HG03558 (cell line): ENCODE measurements around the gene ZNRF1.

Experiments
- ATAC-seq: cut with Tn5 transposase; IDR thresholded peaks from one replicate; pipeline ENCODE4 v1.9.1; 2021; ENCODE audit warnings: moderate number of reproducible peaks; ENCODE audit not compliant: unreplicated experiment; ENCODE audit errors: extremely low read depth

The ZNRF1 gene

DNA sequence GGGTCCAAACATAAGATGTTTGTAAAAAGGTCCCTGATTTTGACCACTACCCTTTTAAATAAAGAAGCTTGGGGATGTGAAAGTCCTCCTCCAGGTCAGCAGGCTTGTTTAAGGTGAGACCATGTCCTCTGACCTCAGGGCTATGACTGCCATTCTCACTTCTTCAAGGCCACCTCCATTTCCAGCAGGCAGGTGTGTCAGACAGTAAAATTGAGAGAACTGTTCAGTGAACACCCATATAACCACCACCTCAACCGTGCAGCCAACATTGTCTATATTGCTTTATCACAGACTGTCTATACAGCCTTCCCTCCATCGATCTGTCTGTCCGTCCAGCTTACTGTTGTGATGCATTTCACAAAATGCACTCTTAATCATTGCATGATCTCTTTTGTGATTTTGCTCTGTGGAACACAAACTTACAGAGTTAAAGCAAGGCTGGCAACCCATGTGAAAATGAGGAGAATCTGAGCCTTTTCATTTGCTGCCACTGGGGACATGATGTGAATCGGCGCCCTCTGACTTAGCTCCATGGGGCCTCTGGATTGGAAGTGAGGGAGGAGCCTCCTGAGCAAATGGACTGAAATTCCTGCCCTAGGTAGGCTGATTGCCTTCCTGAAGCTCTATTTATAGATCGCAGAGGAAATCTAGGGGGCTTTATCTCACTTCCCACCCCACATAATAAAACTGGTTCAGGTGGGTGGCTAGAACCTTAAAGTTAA lies 53.8 kb downstream of the ZNRF1 start:
- ATAC-seq = no peak

DNA sequence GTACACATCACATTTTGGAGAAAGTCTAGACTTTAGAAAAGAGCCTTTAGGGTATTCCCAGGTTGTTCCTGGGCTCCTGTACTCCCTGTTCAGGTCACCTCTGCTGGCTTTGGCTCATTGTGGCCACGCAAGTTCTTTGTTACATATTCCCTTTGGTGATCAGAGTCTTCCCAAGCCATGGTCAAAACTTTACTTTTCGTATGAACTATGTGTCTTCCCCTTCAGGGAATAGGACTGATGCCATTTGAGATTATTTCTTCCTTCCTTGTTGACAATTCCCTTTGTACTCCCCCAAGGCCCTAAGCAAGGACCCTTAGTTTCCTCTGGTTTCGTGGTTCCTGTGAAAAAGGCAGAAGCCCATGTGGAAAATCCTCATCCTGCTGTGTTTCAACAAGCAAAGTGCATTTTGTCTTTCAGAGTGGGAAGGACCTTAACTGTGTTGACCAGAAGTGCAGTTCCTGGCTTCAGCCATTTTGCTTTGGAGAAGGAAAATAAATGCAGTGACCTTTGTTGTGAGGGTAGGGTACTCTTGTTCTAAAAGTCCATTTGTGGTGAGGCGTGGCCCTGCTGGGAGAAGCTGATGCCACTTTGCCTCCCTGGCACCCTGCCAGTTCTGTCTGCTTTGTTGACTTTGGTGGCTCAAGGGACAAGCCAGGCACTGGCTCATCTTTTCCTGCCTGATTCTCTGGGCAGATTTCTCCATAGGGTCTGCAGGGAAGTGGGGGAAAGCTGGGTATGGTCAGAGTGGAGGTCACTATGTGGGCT lies 55.1 kb downstream of the ZNRF1 start:
- ATAC-seq = no peak

DNA sequence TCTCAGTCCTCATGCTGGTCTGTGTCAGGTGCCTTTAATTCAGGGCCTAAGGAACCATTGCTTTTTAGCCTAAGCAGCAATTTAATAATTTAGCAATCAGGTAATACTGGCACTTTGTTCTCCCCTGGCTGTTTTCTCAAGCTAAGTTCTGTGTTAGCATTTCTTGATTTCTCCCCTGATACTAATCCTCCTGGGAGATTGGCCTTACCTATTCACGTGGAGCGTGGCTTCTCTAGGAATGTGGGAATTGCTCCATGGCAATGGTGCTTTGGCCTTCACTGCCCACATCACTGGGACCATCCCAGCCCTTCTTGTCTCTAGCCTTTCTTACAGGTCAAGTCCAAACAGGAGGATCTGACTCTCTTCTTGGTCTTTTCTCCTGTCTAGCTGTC lies 55.7 kb downstream of the ZNRF1 start:
- ATAC-seq = no peak

DNA sequence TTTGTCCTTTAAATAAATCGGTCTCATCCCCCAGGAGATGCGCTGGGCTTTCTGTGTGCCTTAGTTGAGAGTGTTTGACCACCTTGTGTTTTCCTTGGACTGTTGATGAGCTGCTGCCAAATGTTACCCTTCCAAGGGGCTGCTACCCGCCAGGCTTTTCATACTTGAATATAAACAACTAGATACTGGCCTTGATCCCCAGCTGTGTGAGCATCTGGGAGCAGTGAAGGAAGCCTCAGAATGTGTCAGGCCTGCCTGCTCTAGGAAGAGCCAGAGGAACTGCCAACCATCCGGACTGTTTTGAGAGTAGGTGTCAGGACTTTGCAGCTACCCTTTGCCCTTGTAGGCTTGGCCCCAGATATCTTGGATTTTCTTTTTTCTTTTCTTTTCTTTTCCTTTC lies 60.0 kb downstream of the ZNRF1 start:
- ATAC-seq = no peak

DNA sequence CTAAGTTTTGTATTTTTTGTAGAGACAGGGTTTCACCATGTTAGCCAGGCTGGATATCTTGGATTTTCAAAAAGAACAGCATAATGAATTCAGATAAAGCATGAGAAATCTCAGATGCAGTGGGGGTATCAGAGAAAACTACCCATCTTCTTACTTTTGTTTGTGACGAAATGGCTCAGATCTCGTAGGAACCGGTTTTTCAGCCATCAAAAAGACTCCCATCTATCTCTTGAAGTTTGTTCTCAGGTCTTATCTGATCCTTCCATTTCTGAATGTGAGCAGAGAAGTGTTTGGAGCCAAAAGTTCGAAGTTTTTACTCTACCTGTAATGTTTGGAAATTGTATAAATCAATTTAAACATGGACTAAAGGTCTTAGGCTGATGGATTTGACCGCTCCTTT lies 60.6 kb downstream of the ZNRF1 start:
- no peak for ATAC-seq

DNA sequence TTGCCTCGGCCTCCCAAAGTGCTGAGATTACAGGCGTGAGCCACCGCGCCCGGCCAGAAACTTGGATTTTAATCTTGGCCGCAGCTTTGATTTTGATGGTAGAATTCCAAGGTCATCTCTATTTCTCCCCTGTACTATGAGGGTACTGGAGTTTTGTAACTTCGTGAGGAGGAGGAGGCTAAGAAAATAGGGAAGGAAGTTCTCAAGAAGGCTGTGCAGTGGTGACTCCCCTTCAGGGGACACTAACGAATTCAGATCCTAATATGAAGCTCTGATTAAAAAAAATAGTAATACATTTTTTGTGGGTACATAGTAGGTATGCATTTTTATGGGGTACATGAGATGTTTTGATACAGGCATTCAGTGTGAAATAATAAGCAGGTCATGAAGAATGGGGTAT lies 61.9 kb downstream of the ZNRF1 start:
- ATAC-seq = no peak

DNA sequence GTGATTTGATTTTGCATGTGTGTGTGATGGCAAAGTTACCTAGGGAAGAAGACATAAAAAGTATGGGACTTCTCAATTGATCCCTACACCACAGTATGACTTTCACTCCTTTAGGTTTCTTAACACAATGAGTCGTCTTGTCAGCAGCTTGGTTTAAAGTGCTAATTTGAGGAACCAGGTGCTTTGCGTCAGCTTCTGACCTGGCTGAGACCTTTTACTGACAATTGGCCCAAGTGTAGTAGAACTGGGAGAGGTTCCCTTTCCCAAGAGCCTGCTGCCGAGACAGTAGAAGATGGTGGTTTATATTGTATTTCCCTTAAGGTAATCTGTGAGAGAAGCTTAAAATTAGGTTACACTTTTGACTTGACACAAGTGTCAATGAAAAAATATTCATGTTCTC lies 62.8 kb downstream of the ZNRF1 start:
- ATAC-seq = no peak

DNA sequence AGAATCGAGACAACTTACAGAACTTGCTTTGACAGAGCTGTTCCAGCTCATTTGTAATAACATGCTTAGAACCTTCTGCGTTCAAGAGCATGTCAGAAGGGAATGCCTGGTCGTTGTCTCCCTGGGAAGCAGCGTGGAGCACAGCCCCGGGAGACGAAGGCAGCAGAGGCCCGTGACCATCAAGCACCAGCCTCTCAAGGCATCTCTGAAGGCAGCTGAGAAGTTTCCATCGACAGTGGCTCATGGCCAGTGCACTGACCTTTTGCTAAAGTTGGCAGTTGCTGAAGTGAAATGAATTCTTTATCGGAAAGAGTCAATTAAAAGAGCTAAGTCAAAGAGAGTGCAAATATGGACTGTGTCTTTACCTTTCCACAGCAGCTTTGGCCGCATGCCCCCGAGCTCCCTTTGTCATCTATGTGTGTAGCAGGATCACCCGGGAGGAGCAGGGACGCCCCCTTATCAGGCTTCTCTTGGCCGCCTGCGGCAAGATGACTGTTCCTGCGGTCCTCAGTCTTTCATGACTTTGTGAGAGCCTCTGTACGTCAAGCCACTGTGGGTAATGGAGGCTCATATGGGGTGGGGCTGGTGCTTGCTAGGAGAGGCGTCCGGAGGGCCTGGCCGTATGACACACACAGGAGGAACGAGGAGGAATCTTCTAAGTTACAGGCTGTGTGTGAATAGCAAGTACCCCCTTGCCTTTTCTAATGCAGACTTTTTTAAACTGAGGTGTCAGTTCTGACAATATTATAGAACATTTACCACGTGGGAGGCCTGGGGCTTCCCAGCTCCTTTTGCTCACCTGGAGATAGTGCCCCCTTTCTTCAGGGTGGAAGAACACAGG lies 63.5 kb downstream of the ZNRF1 start:
- no peak for ATAC-seq

DNA sequence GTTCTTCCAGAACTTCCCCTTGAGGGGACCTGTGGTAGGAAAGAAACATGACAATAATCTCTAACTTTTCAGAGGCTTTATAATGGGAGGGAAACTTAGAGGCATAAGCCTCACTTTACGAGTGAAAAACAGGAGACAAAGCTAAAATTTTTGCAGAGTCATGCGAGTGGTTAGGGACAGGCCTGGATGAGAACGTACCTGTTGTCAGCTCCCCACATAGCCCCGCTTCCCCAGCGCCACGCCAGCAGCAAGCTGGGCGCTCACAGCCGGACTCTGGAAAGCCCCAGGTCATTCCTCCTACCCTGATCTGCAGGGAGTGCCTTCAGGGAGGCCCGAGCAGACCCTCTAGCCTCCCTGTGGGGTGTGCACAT lies 64.1 kb downstream of the ZNRF1 start:
- no peak for ATAC-seq

DNA sequence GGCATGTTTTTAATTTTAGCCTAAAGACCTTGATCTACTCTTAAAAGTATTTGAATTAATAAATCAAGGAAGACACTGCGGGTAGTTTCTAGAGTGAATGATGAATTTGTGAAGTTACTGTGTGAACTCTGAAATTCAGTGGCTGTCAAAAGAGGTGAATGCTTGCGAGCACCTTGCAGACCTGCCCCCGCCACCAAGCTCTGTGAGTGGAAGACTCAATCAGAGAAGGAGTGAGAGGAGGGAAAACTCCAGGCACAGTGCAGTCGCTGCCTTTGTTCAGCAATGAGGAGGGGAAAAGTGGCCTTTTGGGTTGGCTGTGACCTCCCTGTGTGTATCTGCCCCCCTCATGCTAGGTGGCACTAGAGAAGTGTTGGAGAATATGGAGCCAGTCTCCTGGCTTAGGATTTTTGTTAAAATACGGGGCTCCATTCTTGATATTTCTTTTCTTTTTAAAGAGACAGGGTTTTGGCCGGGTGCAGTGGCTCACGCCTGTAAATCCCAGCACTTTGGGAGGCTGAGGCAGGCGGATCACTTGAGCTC lies 64.8 kb downstream of the ZNRF1 start:
- ATAC-seq = no peak

DNA sequence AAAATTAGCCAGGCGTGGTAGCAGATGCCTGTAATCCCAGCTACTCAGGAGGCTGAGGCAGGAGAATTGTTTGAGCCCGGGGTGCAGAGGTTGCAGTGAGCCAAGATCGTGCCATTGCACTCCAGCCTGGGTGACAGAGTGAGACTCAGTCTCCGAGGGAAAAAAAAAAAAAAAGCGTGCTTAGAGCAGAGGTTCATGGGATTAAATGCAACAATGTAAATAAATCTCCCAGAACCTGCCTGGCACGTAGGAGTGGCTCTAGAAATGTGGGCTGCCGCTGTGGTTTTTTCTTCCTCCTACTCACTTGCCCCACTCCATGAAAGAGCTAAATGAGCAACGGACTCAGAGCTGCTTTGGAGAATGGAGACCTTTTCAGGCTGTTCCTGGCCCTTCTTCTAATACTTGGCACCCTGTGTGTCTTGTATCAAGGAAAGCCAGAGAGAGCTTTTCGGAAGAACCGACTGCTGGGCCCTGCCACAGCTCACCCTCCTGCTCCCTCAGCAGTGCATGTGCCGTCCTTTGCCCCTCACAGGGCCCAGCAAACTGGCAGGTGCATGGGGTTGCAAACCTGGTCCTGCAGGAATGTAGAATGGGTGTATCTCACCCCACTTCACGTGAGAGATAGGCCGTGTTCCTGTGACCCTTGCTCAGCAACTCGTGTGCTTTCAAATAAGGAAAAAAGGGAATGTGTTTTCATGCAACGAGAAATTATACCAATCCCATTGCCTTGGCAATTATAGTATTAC lies 65.8 kb downstream of the ZNRF1 start:
- ATAC-seq = no peak

DNA sequence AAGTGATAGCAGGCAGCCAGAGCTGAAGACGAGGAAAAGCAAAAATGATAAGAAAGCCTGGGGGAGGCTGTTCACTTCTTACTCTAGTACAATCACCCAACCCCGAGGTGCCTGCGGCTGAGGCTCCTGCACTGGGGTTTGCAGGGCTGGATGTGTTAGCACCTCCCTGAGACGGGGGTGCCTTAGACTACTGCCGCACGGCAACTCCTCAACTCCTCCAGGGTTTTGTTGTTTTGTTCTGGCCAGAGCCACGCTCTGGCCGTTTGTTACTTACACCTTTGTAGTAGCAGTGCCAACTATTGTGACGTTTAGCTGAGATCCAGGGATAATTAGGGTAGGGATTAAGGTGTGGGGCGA lies 66.3 kb downstream of the ZNRF1 start:
- ATAC-seq = no peak

DNA sequence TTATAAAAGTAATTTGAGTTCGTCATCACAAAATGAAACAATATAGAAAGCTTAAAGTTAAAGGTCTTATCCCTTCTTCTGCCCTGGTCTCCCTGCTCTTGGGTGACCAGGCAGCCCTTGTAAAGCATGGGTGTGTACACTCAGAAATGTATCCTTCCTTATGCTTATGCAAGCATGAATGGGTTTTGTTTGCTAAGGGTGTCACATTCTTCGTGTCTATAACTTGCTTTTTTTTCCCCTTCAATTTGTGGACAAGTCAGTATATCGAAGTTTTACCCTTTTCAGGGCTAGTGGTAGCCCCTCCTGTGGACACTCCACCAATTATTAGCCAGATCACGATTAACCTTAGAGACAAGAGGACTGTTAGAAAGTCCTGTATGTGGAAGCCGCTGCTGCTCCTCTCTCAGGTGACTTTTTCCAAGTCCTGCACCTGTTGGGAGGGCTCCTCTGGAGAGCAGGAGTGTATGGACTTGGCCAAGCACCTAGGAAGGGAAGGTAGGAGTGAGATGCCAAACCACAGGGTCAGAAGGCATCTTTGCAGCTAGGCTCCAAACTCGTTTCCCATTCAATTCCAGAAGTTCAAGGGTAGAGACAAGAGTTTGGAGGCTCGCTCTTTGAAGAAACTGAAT lies 66.8 kb downstream of the ZNRF1 start:
- ATAC-seq = no peak

DNA sequence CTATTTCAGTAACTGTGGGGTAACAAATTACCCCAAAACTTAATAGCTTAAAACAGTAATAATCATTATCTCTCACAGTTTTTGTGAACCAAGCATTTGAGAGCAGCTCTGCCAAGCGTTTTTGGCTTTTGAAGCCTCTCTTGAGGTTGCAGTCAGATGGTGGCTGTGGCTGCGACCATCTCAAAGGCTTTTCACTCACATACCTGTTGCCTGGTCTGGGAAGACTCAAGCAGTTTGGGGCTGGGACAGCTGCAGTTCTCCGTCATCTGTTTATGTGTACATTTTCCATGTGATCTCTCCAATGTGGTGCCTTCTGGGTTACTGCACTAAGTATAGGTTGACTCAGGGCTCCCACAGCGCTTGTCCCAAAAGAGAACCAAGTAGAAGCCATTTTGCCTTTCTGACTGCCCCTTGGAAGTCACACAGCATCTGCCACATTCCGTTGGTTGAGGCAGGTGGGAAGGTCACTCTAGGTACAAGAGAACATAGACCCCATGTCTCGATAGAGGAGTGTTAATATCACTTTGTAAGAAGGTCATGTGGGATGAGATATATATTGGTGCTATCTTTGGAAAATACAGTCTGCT lies 68.1 kb downstream of the ZNRF1 start:
- ATAC-seq = no peak

DNA sequence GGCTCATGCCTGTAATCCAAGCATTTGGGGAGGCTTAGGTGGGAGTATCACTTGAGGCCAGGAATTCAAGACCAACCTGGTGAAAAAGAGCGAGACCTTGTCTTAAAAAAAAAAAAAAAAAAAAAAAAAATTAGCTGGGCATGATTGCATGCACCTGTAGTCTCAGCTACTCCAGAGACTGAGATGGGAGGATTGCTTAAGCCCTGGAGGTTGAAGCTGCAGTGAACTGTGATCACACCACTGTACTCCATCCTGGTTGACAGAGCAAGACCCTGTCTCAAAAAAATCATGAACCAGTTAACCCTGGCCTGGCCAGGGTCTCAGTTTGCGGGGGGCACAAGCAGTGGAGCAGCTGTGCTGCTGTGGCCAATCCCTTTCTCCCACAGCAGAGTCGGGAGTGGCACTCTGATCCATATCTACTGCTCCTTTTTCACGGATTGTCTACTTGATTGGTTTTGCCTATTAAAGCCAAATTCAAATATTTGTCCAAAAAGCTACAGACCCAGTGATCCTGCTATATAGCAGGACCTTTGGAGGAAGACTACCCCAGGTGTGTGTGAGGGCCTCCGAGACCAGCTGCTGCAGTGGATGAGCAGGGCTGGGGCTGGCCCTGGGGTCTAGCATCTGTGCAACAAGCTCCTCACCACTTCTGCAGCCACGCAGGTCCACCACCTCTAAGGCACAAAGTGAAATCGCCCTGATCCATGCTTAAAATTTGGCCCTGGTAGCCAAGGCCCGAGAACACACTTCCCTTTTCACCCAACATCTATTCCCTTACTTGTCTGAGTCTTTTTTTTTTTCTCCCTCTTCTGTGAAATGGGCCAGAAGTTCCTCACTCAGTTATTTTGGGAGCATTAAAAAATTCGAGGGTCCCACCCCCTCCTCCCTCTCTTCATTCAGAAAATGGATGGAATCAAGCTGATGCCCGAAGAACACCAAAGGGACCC lies 69.5 kb downstream of the ZNRF1 start:
- no peak for ATAC-seq

DNA sequence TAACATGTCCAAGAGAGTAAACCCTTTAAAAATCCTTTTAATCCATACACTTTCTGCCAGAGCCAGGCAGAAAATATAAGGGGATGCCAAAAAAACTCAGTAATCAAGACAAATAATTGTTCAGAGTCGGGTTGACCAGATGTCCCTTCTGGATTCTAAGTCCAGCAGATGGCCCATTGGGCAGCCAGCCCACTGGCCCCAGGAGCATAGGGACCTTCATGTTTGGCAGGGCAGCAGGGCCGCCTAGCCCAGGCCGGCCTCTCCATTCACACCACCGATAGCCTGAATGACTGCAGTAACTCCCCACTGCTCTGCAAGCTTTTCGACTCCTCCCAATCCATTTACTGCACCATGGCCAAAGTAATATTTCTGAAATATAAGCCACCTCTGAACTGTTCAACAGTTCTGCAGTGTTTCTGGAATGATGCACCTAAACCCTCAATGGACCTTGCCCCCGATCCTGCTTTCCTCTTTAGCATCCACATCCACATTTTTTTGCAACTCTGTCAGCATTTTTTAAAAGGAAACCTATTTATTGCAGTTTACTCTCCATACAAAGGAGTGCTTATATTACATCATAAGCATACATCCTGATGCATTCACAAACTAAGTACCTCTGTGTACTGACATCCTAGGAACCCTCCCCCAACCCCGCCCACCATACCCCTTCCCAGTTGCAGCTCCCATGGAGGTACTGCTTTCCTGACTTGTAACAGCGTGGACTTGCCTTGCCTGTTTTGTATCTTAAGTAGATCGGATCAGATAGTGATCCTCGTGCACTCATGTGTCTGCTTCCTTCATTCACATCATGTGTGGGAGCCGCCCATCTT lies 71.4 kb downstream of the ZNRF1 start:
- no peak for ATAC-seq

DNA sequence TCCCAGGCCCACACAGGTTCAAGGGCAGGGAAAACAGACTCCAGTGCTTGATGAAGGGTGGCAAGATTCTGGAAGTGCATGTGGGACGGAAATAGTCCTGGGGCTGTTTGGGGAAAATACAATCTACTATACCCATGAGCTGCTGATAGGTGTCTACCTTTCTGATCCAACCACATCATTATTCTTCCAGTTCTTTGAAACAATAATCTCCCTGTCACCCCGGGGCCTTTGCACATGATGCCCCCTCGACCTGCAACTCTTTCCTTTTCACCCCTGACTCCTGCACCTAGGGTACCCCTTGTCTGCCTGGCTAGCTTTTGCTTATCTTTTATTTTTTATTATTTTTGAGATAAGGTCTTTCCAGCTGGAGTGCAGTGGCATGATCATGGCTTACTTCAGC lies 72.8 kb downstream of the ZNRF1 start:
- no peak for ATAC-seq
